Measurements from ENCODE around the gene MAPKAP1. TPM values are rescaled to one million over a fixed set of nuclear protein-coding genes. Genes with fewer than 3 reads are reported as not detected.

Gene MAPKAP1
- total and polyA plus RNA-seq, 2 experiments from 2014 or later, result 66.7 to 85.6 TPM

DNA sequence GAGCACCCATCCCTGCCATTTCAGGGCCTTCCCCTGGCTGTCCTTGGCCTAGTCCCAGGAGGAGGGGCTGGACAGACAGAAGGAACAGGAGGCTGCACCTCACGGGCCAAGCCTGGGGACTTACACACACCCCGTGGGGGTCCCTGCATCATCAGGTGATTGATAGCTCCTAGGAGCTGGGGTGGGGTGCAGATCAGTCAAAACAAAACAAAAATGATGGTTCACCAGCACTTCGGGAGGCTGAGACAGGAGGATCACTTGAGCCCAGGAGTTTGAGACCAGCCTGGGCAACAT lies 276.0 kb downstream of the MAPKAP1 start:
- H3K27ac ChIP-seq, result no peak overlapping the region
- DNase-seq (ENCODE audit: low read depth in 1 of 2, low spot score in 1 of 2), result no peak
- H3K27me3 ChIP-seq, result no peaks in the 10 kb centered on the region
- H3K9me3 ChIP-seq (ENCODE audit: low read depth), result no peaks in the 10 kb centered on the region
- H3K36me3 ChIP-seq, result no peaks in the 10 kb centered on the region
- H3K4me1 ChIP-seq (ENCODE audit: low read depth), result peaks cover 16% of the 10 kb centered on the region
- no peak overlapping the region for H3K4me3 ChIP-seq
- TF ChIP-seq, protein P1, sequence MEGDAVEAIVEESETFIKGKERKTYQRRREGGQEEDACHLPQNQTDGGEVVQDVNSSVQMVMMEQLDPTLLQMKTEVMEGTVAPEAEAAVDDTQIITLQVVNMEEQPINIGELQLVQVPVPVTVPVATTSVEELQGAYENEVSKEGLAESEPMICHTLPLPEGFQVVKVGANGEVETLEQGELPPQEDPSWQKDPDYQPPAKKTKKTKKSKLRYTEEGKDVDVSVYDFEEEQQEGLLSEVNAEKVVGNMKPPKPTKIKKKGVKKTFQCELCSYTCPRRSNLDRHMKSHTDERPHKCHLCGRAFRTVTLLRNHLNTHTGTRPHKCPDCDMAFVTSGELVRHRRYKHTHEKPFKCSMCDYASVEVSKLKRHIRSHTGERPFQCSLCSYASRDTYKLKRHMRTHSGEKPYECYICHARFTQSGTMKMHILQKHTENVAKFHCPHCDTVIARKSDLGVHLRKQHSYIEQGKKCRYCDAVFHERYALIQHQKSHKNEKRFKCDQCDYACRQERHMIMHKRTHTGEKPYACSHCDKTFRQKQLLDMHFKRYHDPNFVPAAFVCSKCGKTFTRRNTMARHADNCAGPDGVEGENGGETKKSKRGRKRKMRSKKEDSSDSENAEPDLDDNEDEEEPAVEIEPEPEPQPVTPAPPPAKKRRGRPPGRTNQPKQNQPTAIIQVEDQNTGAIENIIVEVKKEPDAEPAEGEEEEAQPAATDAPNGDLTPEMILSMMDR (IDR thresholded peaks at IDR 0.05; ENCODE audit: low read depth, low read length), result no peak

DNA sequence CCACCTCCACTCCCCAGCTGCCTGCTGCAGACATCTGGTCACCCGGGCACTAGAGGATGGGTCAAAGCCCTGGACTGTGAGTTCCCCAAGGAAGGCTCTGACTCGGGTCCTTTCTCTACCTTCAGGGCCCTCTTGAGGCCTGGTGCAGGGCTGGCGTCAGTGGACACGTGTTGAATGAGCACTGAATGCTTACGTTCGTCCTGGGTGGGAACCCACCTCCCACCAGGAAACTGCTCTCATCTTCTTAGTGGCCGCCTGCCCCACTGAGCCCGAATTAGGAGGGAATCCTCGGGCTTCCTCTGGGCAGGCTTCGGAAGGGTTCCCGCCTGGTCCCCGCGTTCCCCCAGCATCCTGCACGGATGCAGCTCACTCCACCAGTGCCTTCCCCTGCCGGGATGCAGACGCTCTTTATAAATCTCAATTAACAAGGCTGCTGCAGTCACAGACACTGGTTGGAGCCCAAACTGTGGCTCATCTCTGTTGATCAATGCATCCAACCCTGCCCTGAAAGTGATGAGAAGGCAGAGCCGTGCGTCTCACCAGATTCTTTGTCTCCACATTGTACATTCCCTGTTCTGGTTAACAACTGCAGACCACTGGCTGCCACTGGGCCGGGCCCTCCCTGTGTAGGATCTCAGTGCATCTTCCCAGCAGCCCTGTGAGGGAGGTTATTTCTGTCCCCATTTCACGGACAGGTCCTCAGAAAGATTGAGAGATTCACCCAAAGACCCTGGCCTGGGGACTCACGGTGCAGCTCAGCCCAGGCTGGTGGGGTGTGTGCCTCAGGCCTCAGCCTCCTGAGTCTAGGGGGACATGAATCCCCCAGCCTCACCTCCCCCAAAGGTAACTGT lies 276.6 kb downstream of the MAPKAP1 start:
- H3K36me3 ChIP-seq, result no peaks in the 10 kb centered on the region
- no peak overlapping the region for H3K4me3 ChIP-seq
- peaks cover 16% of the 10 kb centered on the region for H3K4me1 ChIP-seq (ENCODE audit: low read depth)
- H3K27ac ChIP-seq, result no peak overlapping the region
- TF ChIP-seq, protein P1 (IDR thresholded peaks at IDR 0.05; ENCODE audit: low read depth, low read length), result no peak
- H3K9me3 ChIP-seq (ENCODE audit: low read depth), result no peaks in the 10 kb centered on the region
- no peaks in the 10 kb centered on the region for H3K27me3 ChIP-seq
- no peak for DNase-seq (ENCODE audit: low read depth in 1 of 2, low spot score in 1 of 2)

DNA sequence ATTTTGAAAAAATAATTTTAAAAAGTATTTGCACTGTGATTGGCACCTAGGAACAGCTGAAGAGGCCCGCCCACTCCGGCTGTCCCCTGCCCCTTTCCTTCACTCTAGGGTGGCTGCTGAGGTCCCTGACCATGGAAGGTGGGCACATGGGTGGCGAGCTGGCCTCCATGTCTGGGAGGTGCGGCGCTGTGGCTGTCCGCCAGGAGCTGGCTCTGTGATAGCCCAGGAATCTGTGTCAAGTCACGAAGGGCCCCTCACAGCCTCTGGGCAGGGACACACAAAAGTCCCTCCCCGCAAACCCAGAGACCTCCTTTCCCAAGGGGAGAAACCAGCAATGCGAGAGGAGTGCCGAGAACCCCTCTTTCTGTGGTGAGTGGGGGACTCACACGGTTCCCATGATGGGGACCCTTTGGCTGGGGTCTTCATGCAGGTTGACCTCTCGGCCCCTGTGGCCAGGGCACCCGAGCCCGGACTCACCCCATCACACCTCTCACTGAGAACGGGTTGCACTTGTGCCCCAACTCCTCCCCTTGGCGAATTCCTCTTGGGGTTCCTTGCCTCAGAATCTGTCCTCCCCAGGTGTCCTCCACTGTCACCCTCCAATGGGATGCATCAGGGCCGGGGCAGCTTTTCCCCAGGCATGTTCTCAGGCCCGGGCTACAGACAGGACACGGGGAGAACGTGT lies 277.4 kb downstream of the MAPKAP1 start:
- Histone ChIP-seq H3K4me1 (ENCODE audit: low read depth) (peaks cover 16% of the 10 kb centered on the region), H3K27ac (no peak overlapping the region), H3K9me3 (ENCODE audit: low read depth) (no peaks in the 10 kb centered on the region), H3K36me3 (no peaks in the 10 kb centered on the region), H3K4me3 (no peak overlapping the region), H3K27me3 (no peaks in the 10 kb centered on the region)
- no peak for DNase-seq (ENCODE audit: low read depth in 1 of 2, low spot score in 1 of 2)
- TF ChIP-seq, protein P1 (IDR thresholded peaks at IDR 0.05; ENCODE audit: low read depth, low read length), result no peak

DNA sequence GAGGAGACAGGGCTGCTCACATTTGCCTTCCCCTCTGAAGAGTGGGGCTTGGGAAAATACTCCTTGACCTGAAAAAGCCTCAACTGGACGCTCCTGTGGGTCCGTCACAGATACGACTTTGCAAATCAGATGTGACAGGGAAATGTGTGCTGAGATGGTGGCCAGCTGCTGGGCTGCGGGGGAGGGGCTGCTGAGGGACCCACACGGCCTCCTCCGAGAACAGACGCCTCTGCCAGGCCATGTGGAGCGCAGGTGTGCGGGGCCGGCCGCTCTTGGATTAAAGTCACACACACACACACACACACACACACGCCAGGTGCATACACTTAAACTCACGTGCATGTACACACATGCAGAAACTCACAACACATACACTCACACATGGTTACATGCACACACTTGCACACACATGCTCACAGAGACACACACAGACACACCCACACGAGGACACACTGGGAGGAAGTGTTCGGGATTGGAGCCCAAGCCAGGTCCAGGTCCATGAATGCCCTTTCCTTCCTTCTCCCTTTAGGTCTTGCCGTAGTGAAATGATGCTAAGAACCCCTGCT lies 278.0 kb downstream of the MAPKAP1 start:
- TF ChIP-seq, protein P1 (IDR thresholded peaks at IDR 0.05; ENCODE audit: low read depth, low read length), result no peak
- no peak for DNase-seq (ENCODE audit: low read depth in 1 of 2, low spot score in 1 of 2)
- H3K9me3 ChIP-seq (ENCODE audit: low read depth), result no peaks in the 10 kb centered on the region

DNA sequence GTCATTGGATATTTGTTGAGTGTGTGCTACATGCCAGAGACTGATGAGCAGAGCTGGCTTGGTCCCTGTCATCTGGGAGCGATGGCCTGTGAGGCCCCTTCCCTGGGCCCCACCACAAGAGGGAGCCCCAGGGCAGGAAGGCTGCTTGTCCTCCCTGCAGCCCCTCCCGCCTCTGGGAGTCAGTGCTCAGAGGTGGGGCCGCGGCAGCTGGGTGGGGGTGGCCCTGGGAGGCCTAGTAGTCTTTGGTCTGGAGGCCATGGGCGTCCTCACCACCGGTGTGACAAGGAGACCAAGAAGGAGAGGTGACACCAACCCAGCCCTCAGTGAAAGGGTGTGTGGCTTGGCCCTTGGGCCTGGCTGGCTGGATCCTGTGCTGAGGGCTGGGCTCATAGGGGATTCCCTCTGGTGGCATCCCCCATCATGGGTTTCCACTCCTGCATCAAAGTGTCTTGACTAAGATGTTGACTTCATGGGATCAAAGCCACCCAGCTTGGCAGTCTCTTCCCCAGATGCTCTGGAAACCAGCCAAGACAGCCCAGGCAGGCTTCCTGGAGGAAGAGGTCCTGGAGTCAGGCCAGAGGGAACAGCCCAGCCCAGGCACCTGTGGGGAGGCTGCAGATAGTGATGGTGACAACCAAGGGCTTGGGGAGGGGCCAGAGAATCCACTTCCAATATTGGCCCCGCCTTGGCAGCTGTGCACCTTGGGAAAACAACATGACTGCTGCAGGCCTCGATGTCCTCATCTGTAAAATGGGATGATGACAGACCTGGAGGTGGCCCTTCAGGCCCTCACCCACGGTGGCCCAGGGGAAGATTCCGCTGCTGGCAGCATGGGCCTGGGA lies 278.7 kb downstream of the MAPKAP1 start:
- DNase-seq (ENCODE audit: low read depth in 1 of 2, low spot score in 1 of 2), result peak in 1 of 2 donors; percentile 37

More for the DNA sequence above, 278.0 kb downstream of the MAPKAP1 start:
- Histone ChIP-seq H3K4me3 (no peak overlapping the region), H3K27ac (no peak overlapping the region), H3K4me1 (ENCODE audit: low read depth) (peaks cover 16% of the 10 kb centered on the region), H3K36me3 (no peaks in the 10 kb centered on the region), H3K27me3 (no peaks in the 10 kb centered on the region)

More for the DNA sequence above, 278.7 kb downstream of the MAPKAP1 start:
- Histone ChIP-seq H3K9me3 (ENCODE audit: low read depth) (no peaks in the 10 kb centered on the region), H3K4me1 (ENCODE audit: low read depth) (peaks cover 9% of the 10 kb centered on the region), H3K27me3 (no peaks in the 10 kb centered on the region), H3K36me3 (no peaks in the 10 kb centered on the region), H3K27ac (no peak overlapping the region), H3K4me3 (no peak overlapping the region)
- TF ChIP-seq, protein P1 (IDR thresholded peaks at IDR 0.05; ENCODE audit: low read depth, low read length), result peak; percentile 46

All from cardiac muscle cell (in vitro differentiated cells and primary cell).